ENCODE data around the gene GOPC.

GOPC gene

GRCh38 chr6:117531809-117532725 is 70.2 kb downstream of the GOPC start:
- TF ChIP-seq, protein P1, sequence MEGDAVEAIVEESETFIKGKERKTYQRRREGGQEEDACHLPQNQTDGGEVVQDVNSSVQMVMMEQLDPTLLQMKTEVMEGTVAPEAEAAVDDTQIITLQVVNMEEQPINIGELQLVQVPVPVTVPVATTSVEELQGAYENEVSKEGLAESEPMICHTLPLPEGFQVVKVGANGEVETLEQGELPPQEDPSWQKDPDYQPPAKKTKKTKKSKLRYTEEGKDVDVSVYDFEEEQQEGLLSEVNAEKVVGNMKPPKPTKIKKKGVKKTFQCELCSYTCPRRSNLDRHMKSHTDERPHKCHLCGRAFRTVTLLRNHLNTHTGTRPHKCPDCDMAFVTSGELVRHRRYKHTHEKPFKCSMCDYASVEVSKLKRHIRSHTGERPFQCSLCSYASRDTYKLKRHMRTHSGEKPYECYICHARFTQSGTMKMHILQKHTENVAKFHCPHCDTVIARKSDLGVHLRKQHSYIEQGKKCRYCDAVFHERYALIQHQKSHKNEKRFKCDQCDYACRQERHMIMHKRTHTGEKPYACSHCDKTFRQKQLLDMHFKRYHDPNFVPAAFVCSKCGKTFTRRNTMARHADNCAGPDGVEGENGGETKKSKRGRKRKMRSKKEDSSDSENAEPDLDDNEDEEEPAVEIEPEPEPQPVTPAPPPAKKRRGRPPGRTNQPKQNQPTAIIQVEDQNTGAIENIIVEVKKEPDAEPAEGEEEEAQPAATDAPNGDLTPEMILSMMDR (IDR thresholded peaks at IDR 0.05; ENCODE audit: borderline replicate concordance, insufficient read depth, low read depth, low read length) = no peak
- no peak overlapping the region for H3K4me3 ChIP-seq (ENCODE audit: low read depth, low read length)

DNA sequence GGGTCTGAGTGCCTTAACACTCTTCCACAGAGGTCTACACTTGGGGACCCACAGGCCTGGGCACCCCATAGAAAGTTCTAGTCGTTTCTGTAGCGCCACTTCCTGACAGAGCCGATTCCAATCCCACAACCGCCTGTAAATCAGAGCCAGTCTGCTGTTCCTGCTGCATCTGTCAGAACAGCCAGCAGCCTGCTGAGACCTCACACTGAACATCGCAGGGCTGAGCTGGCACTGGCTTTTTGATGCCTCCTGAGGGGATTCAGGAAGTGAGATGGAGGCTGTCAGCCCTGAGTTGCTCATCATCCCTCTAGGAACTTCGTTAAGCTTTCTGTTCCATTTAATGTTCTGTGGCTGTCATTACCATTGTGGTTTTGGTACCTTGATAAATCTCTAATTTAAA is 71.0 kb downstream of the GOPC start:
- H3K4me3 ChIP-seq (ENCODE audit: low read depth, low read length) = no peak overlapping the region
- TF ChIP-seq, protein P1 (IDR thresholded peaks at IDR 0.05; ENCODE audit: borderline replicate concordance, insufficient read depth, low read depth, low read length) = no peak

DNA sequence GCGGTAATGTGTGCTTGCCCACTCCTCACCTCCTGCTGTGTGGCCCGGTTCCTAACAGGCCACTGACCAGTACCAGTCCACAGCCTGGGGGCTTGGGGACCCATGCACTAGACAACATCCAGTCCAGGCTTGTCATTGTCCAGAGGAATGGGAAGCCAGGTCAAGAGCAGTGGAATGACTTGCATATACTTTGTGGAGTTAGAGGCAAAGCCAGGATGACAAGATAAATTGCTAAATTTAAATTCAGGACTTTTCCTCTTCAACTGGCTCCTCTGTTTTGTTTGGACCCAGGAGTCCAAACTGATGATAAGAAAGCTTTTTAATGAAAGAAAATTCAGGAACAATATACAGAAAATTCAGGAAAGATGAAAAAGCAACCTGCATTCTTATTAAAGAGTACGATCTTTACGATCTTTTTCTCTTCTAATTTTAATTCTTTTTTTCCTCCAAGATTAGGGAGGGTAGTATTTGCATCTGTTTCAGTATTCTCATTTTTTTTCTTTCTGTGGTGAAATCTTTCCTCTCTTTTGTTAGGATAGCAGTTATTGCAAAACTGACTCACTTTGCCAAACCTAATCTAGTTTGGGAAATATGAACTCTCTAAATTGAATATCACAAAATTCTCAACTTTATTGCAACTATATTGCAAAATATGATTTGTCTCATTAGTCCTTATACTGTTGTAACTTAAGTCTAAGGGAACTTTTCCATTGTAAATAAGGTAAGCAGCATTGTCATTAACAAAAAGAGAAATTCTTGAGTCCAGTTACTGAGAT is 71.7 kb downstream of the GOPC start:
- TF ChIP-seq, protein P1 (IDR thresholded peaks at IDR 0.05; ENCODE audit: borderline replicate concordance, insufficient read depth, low read depth, low read length) = no peak
- no peak overlapping the region for H3K4me3 ChIP-seq (ENCODE audit: low read depth, low read length)

DNA sequence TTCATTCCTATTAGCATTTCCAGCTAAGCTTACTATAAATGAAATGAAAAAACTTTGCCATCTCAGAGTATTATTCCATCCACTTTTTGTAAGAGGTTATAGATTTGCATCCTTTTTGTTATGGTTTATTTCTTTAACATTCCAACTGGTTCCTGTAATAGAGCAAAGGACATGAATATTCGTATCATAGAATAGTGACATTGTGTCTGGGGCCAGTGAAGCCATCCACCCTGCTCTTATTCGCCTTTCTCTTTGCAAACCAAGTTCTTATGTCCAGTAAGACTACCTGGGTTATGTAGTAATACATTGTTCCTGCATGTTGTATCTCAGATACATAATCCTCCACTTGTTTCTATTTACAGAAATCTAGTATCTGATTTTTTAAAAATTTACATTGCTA is 76.7 kb downstream of the GOPC start:
- TF ChIP-seq, protein P1 (IDR thresholded peaks at IDR 0.05; ENCODE audit: borderline replicate concordance, insufficient read depth, low read depth, low read length) = no peak
- H3K4me3 ChIP-seq (ENCODE audit: low read depth, low read length) = no peak overlapping the region

GRCh38 chr6:117521791-117522502 is 80.4 kb downstream of the GOPC start:
- TF ChIP-seq, protein P1 (IDR thresholded peaks at IDR 0.05; ENCODE audit: borderline replicate concordance, insufficient read depth, low read depth, low read length) = no peak
- H3K4me3 ChIP-seq (ENCODE audit: low read depth, low read length) = no peak overlapping the region

- TF ChIP-seq, protein P1 (IDR thresholded peaks at IDR 0.05; ENCODE audit: borderline replicate concordance, insufficient read depth, low read depth, low read length) = no peak
- no peak overlapping the region for H3K4me3 ChIP-seq (ENCODE audit: low read depth, low read length)
Measured at GRCh38 chr6:117520603-117521395, 81.5 kb downstream of the GOPC start.
